Measurements from ENCODE around the gene SP4.

The SP4 gene

GRCh38 chr7:21427871-21428658 is at the start of gene SP4:
TSS of gene SP4 (plus strand) at chr7:21428083. CDS start at chr7:21428252, 169 bp downstream.
- Histone ChIP-seq H3K27ac (ENCODE audit: low read depth, low read length) (peak within 1 kb of the TSS; percentile 94), H3K9ac (ENCODE audit: low read length) (peak within 1 kb of the TSS; percentile 39), H3K36me3 (ENCODE audit: control insufficient read depth, insufficient read depth, low read length) (no peaks in the 10 kb centered on the region), H3K4me1 (ENCODE audit: control insufficient read depth, insufficient read depth, low read length) (peaks cover 7% of the 10 kb centered on the region), H3K27me3 (ENCODE audit: control insufficient read depth, insufficient read depth, low read length) (no peaks in the 10 kb centered on the region), H3K4me3 (ENCODE audit: low read length) (peak within 1 kb of the TSS; percentile 79)

GRCh38 chr7:21383227-21384220 is 44.4 kb upstream of the SP4 start:
- H3K4me3 ChIP-seq (ENCODE audit: low read length), result no peak overlapping the region
- H3K36me3 ChIP-seq (ENCODE audit: control insufficient read depth, insufficient read depth, low read length), result no peaks in the 10 kb centered on the region
- H3K9ac ChIP-seq (ENCODE audit: low read length), result no peak overlapping the region
- H3K4me1 ChIP-seq (ENCODE audit: control insufficient read depth, insufficient read depth, low read length), result no peaks in the 10 kb centered on the region
- no peak overlapping the region for H3K27ac ChIP-seq (ENCODE audit: low read depth, low read length)
- H3K27me3 ChIP-seq (ENCODE audit: control insufficient read depth, insufficient read depth, low read length), result no peaks in the 10 kb centered on the region

GRCh38 chr7:21393937-21394336 is 33.9 kb upstream of the SP4 start:
- no peaks in the 10 kb centered on the region for H3K36me3 ChIP-seq (ENCODE audit: control insufficient read depth, insufficient read depth, low read length)
- H3K9ac ChIP-seq (ENCODE audit: low read length), result no peak overlapping the region
- H3K4me3 ChIP-seq (ENCODE audit: low read length), result no peak overlapping the region
- no peaks in the 10 kb centered on the region for H3K4me1 ChIP-seq (ENCODE audit: control insufficient read depth, insufficient read depth, low read length)
- no peak overlapping the region for H3K27ac ChIP-seq (ENCODE audit: low read depth, low read length)
- no peaks in the 10 kb centered on the region for H3K27me3 ChIP-seq (ENCODE audit: control insufficient read depth, insufficient read depth, low read length)

GRCh38 chr7:21401944-21402343 is 25.9 kb upstream of the SP4 start:
- Histone ChIP-seq H3K4me3 (ENCODE audit: low read length) (no peak overlapping the region), H3K4me1 (ENCODE audit: control insufficient read depth, insufficient read depth, low read length) (no peaks in the 10 kb centered on the region), H3K27ac (ENCODE audit: low read depth, low read length) (no peak overlapping the region), H3K27me3 (ENCODE audit: control insufficient read depth, insufficient read depth, low read length) (no peaks in the 10 kb centered on the region), H3K9ac (ENCODE audit: low read length) (no peak overlapping the region), H3K36me3 (ENCODE audit: control insufficient read depth, insufficient read depth, low read length) (no peaks in the 10 kb centered on the region)

GRCh38 chr7:21407796-21408480 is 19.9 kb upstream of the SP4 start:
- Histone ChIP-seq H3K27ac (ENCODE audit: low read depth, low read length) (no peak overlapping the region), H3K9ac (ENCODE audit: low read length) (no peak overlapping the region), H3K27me3 (ENCODE audit: control insufficient read depth, insufficient read depth, low read length) (no peaks in the 10 kb centered on the region)

GRCh38 chr7:21408481-21408820 is 19.4 kb upstream of the SP4 start:
- H3K27me3 ChIP-seq (ENCODE audit: control insufficient read depth, insufficient read depth, low read length), result no peaks in the 10 kb centered on the region
- H3K4me1 ChIP-seq (ENCODE audit: control insufficient read depth, insufficient read depth, low read length), result no peaks in the 10 kb centered on the region
- H3K9ac ChIP-seq (ENCODE audit: low read length), result no peak overlapping the region
- no peaks in the 10 kb centered on the region for H3K36me3 ChIP-seq (ENCODE audit: control insufficient read depth, insufficient read depth, low read length)
- no peak overlapping the region for H3K4me3 ChIP-seq (ENCODE audit: low read length)
- no peak overlapping the region for H3K27ac ChIP-seq (ENCODE audit: low read depth, low read length)

More at GRCh38 chr7:21407796-21408480, 19.9 kb upstream of the SP4 start:
- Histone ChIP-seq H3K4me1 (ENCODE audit: control insufficient read depth, insufficient read depth, low read length) (no peaks in the 10 kb centered on the region), H3K36me3 (ENCODE audit: control insufficient read depth, insufficient read depth, low read length) (no peaks in the 10 kb centered on the region), H3K4me3 (ENCODE audit: low read length) (no peak overlapping the region)

GRCh38 chr7:21412410-21412851 is 15.5 kb upstream of the SP4 start:
- Histone ChIP-seq H3K4me1 (ENCODE audit: control insufficient read depth, insufficient read depth, low read length) (no peaks in the 10 kb centered on the region), H3K9ac (ENCODE audit: low read length) (no peak overlapping the region), H3K27me3 (ENCODE audit: control insufficient read depth, insufficient read depth, low read length) (no peaks in the 10 kb centered on the region), H3K36me3 (ENCODE audit: control insufficient read depth, insufficient read depth, low read length) (no peaks in the 10 kb centered on the region), H3K4me3 (ENCODE audit: low read length) (no peak overlapping the region), H3K27ac (ENCODE audit: low read depth, low read length) (no peak overlapping the region)

GRCh38 chr7:21412957-21413356 is 14.9 kb upstream of the SP4 start:
- Histone ChIP-seq H3K9ac (ENCODE audit: low read length) (no peak overlapping the region), H3K27me3 (ENCODE audit: control insufficient read depth, insufficient read depth, low read length) (no peaks in the 10 kb centered on the region), H3K4me3 (ENCODE audit: low read length) (no peak overlapping the region), H3K27ac (ENCODE audit: low read depth, low read length) (no peak overlapping the region), H3K4me1 (ENCODE audit: control insufficient read depth, insufficient read depth, low read length) (no peaks in the 10 kb centered on the region), H3K36me3 (ENCODE audit: control insufficient read depth, insufficient read depth, low read length) (no peaks in the 10 kb centered on the region)

GRCh38 chr7:21413502-21413901 is 14.4 kb upstream of the SP4 start:
- Histone ChIP-seq H3K4me1 (ENCODE audit: control insufficient read depth, insufficient read depth, low read length) (no peaks in the 10 kb centered on the region), H3K9ac (ENCODE audit: low read length) (no peak overlapping the region), H3K27me3 (ENCODE audit: control insufficient read depth, insufficient read depth, low read length) (no peaks in the 10 kb centered on the region), H3K4me3 (ENCODE audit: low read length) (no peak overlapping the region), H3K36me3 (ENCODE audit: control insufficient read depth, insufficient read depth, low read length) (no peaks in the 10 kb centered on the region), H3K27ac (ENCODE audit: low read depth, low read length) (no peak overlapping the region)

GRCh38 chr7:21414795-21415393 is 13.0 kb upstream of the SP4 start:
- H3K4me1 ChIP-seq (ENCODE audit: control insufficient read depth, insufficient read depth, low read length), result no peaks in the 10 kb centered on the region
- no peaks in the 10 kb centered on the region for H3K36me3 ChIP-seq (ENCODE audit: control insufficient read depth, insufficient read depth, low read length)
- H3K9ac ChIP-seq (ENCODE audit: low read length), result no peak overlapping the region
- no peak overlapping the region for H3K4me3 ChIP-seq (ENCODE audit: low read length)
- H3K27me3 ChIP-seq (ENCODE audit: control insufficient read depth, insufficient read depth, low read length), result no peaks in the 10 kb centered on the region
- H3K27ac ChIP-seq (ENCODE audit: low read depth, low read length), result no peak overlapping the region

- Histone ChIP-seq H3K4me1 (ENCODE audit: control insufficient read depth, insufficient read depth, low read length) (no peaks in the 10 kb centered on the region), H3K4me3 (ENCODE audit: low read length) (no peak overlapping the region), H3K36me3 (ENCODE audit: control insufficient read depth, insufficient read depth, low read length) (no peaks in the 10 kb centered on the region), H3K27ac (ENCODE audit: low read depth, low read length) (no peak overlapping the region), H3K27me3 (ENCODE audit: control insufficient read depth, insufficient read depth, low read length) (no peaks in the 10 kb centered on the region), H3K9ac (ENCODE audit: low read length) (no peak overlapping the region)
Observed at GRCh38 chr7:21417647-21418046, 10.2 kb upstream of the SP4 start.

- Histone ChIP-seq H3K36me3 (ENCODE audit: control insufficient read depth, insufficient read depth, low read length) (no peaks in the 10 kb centered on the region), H3K9ac (ENCODE audit: low read length) (no peak overlapping the region), H3K4me1 (ENCODE audit: control insufficient read depth, insufficient read depth, low read length) (peaks cover 5% of the 10 kb centered on the region), H3K4me3 (ENCODE audit: low read length) (no peak overlapping the region), H3K27ac (ENCODE audit: low read depth, low read length) (no peak overlapping the region), H3K27me3 (ENCODE audit: control insufficient read depth, insufficient read depth, low read length) (no peaks in the 10 kb centered on the region)
Observed at GRCh38 chr7:21422751-21423150, 5.1 kb upstream of the SP4 start.
